OCI-LY3 (cell line): ENCODE results near the gene METTL8.

Experiments
- H2AFZ ChIP-seq: fragments of 200-600, 300-600 bp; shearing (Covaris generic); 2 replicates; pipeline ENCODE4 v1.6.0; 2014; ENCODE audit warnings: antibody characterized with exemption, low read depth, low read length
- H3K27ac ChIP-seq: fragments of 200-600, 300-600 bp; sonication (generic); 2 replicates; pipeline ENCODE4 v1.5.1; 2014; ENCODE audit warnings: mild to moderate bottlenecking, low read length, moderate library complexity, mixed read lengths
- H3K27me3 ChIP-seq: fragments of 200-600, 300-600 bp; sonication (generic); 2 replicates; pipeline ENCODE4 v1.6.1; 2014; ENCODE audit warnings: low read depth, low read length, mixed read lengths
- H3K36me3 ChIP-seq: fragments of 200-600, 300-600 bp; sonication (generic); replicated peaks from 2 replicates; pipeline ENCODE3; 2014; ENCODE audit warnings: low read depth, low read length, mixed read lengths
- H3K4me1 ChIP-seq: fragments of 300-600, 200-600 bp; sonication (generic); 2 replicates; pipeline ENCODE4 v1.6.1; 2014; ENCODE audit warnings: low read length, mixed read lengths
- H3K4me2 ChIP-seq: fragments of 200-600, 300-600 bp; sonication (generic); 2 replicates; pipeline ENCODE4 v1.6.1; 2014; ENCODE audit warnings: low read length, mixed read lengths
- H3K4me3 ChIP-seq: fragments of 300-600, 200-600 bp; sonication (generic); 2 replicates; pipeline ENCODE4 v1.5.1; 2014; ENCODE audit warnings: antibody characterized with exemption, mild to moderate bottlenecking, low read length, moderate library complexity
- H3K79me2 ChIP-seq: fragments of 300-600, 200-600 bp; shearing (Covaris generic); 2 replicates; pipeline ENCODE4 v1.6.1; 2014; ENCODE audit warnings: mild to moderate bottlenecking, low read length, mixed read lengths
- H3K9ac ChIP-seq: fragments of 300-600, 200-600 bp; shearing (Covaris generic); 2 replicates; pipeline ENCODE4 v1.6.0; 2014; ENCODE audit warnings: mild to moderate bottlenecking, low read length, moderate library complexity
- H3K9me3 ChIP-seq: fragments of 200-600, 300-600 bp; shearing (Covaris generic); 2 replicates; pipeline ENCODE4 v1.6.1; 2014; ENCODE audit warnings: low read length, mixed read lengths; ENCODE audit not compliant: insufficient read depth
- H4K20me1 ChIP-seq: fragments of 200-600, 300-600 bp; sonication (generic); 2 replicates; pipeline ENCODE4 v1.6.1; 2016; ENCODE audit warnings: low read length, mixed read lengths; ENCODE audit not compliant: insufficient read depth
- CTCF ChIP-seq: fragments of 200-600, 300-600 bp; sonication (generic); IDR thresholded peaks from 2 replicates; pipeline ENCODE4 v1.5.1; 2014; ENCODE audit warnings: antibody characterized with exemption, low read length, low read depth
- EZH2phosphoT487 ChIP-seq: fragments of 200-600 bp; shearing (Covaris generic); IDR thresholded peaks from 2 replicates; pipeline ENCODE4 v1.6.1; 2018; ENCODE audit warnings: antibody characterized with exemption, mixed run types, low read depth

The METTL8 gene

GRCh38 chr2:171479154-171479814 lies 45.5 kb upstream of the METTL8 start:
- Histone ChIP-seq H2AFZ (no peak overlapping the region), H4K20me1 (no peaks in the 10 kb centered on the region), H3K4me1 (peaks cover 20% of the 10 kb centered on the region), H3K27ac (peak overlapping the region; percentile 13; the same call in 1 of the 2 replicates), H3K9me3 (no peaks in the 10 kb centered on the region), H3K36me3 (peaks cover 32% of the 10 kb centered on the region), H3K9ac (no peak overlapping the region), H3K79me2 (no peaks in the 10 kb centered on the region), H3K27me3 (no peaks in the 10 kb centered on the region), H3K4me3 (peak overlapping the region; percentile 21; the same call in 1 of the 2 replicates), H3K4me2 (peak overlapping the region; percentile 66)
- TF ChIP-seq EZH2phosphoT487: no peak

- Histone ChIP-seq H3K36me3 (peaks cover 39% of the 10 kb centered on the region), H2AFZ (no peak overlapping the region), H3K4me2 (no peak overlapping the region), H3K4me3 (no peak overlapping the region), H4K20me1 (no peaks in the 10 kb centered on the region), H3K27me3 (no peaks in the 10 kb centered on the region), H3K9me3 (no peaks in the 10 kb centered on the region), H3K9ac (no peak overlapping the region), H3K27ac (no peak overlapping the region), H3K79me2 (no peaks in the 10 kb centered on the region), H3K4me1 (peaks cover 20% of the 10 kb centered on the region)
- TF ChIP-seq CTCF (no peak), EZH2phosphoT487 (no peak)
These were observed 44.6 kb upstream of the METTL8 start for GRCh38 chr2:171478345-171478744.

- Histone ChIP-seq H3K27ac (no peak overlapping the region), H3K4me2 (no peak overlapping the region), H3K9me3 (no peaks in the 10 kb centered on the region), H3K9ac (no peak overlapping the region), H3K4me1 (peaks cover 17% of the 10 kb centered on the region), H3K36me3 (peaks cover 33% of the 10 kb centered on the region), H3K4me3 (no peak overlapping the region), H3K79me2 (no peaks in the 10 kb centered on the region), H3K27me3 (no peaks in the 10 kb centered on the region), H2AFZ (no peak overlapping the region), H4K20me1 (no peaks in the 10 kb centered on the region)
- TF ChIP-seq CTCF (no peak), EZH2phosphoT487 (no peak)
These were observed 42.2 kb upstream of the METTL8 start for GRCh38 chr2:171475979-171476378.

DNA sequence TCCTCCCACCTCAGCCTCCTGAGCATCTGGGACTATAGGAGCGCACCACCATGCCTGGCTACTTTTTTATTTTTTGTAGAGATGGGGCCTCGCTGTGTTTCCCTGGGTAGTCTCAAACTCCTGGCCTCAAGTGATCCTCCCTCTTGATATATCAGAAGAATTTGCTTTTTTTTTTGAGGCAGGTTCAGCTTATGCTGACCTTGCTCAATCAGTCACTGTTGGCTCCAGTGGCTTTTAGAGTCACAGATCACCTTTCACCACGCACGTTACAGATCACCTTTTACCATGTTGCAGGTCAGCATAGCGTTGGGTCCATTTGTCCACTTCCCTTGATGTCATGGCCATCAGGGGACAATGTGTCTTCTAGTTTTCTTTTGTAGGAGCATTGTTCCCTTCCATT lies 36.3 kb upstream of the METTL8 start:
- H3K27ac ChIP-seq: no peak overlapping the region
- no peaks in the 10 kb centered on the region for H4K20me1 ChIP-seq
- peaks cover 34% of the 10 kb centered on the region for H3K36me3 ChIP-seq
- TF ChIP-seq EZH2phosphoT487 (no peak), CTCF (no peak)
- no peaks in the 10 kb centered on the region for H3K27me3 ChIP-seq
- no peak overlapping the region for H3K4me2 ChIP-seq
- no peaks in the 10 kb centered on the region for H3K4me1 ChIP-seq
- H3K79me2 ChIP-seq: no peaks in the 10 kb centered on the region
- H3K9me3 ChIP-seq: no peaks in the 10 kb centered on the region
- no peak overlapping the region for H3K9ac ChIP-seq
- H2AFZ ChIP-seq: no peak overlapping the region
- no peak overlapping the region for H3K4me3 ChIP-seq
